PFSK-1 (cell line): ENCODE results near the gene GRIP1.

ENCODE experiments used
- FOXP2 ChIP-seq: optimal IDR thresholded peaks from 2 replicates; pipeline ENCODE3; 2011; ENCODE audit warnings: borderline replicate concordance, control low read depth, inconsistent platforms; ENCODE audit not compliant: insufficient read depth; ENCODE audit errors: extremely low read length, extremely low read depth
- POLR2AphosphoS5 ChIP-seq: IDR thresholded peaks from 2 replicates; pipeline ENCODE4 v1.6.1; 2012; ENCODE audit warnings: low read depth, mild to moderate bottlenecking, control low read depth, low read length, moderate library complexity
- REST ChIP-seq, 2 experiments: IDR thresholded peaks; 2 replicates each; pipeline versions ENCODE4 v1.6.1 to v1.8.0; 2011 to 2012; ENCODE audit warnings: low read depth in 2 of 2, low read length in 2 of 2, control low read depth in 1 of 2, inconsistent platforms in 1 of 2, mild to moderate bottlenecking in 1 of 2, moderate library complexity in 1 of 2; ENCODE audit not compliant: insufficient read depth in 1 of 2
- SIN3A ChIP-seq: IDR thresholded peaks from 2 replicates; pipeline ENCODE4 v1.6.1; 2012; ENCODE audit warnings: mild to moderate bottlenecking, low read length, moderate library complexity, borderline replicate concordance; ENCODE audit not compliant: insufficient read depth
- TAF1 ChIP-seq: IDR thresholded peaks from 2 replicates; pipeline ENCODE4 v1.6.1; 2012; ENCODE audit warnings: low read length, control low read depth, borderline replicate concordance; ENCODE audit not compliant: insufficient read depth

GRIP1 gene

GRCh38 chr12:66692986-66693385 is 14.1 kb upstream of the GRIP1 start:
- no peak for TF ChIP-seq TAF1
- TF ChIP-seq POLR2AphosphoS5: no peak
- no peak for TF ChIP-seq FOXP2
- TF ChIP-seq REST (IDR thresholded peaks at IDR 0.05; ENCODE audit: insufficient read depth in 1 of 2, low read depth in 2 of 2, low read length in 2 of 2): no peak
- TF ChIP-seq SIN3A: no peak

GRCh38 chr12:66692170-66692569 is 13.3 kb upstream of the GRIP1 start:
- TF ChIP-seq REST (IDR thresholded peaks at IDR 0.05; ENCODE audit: insufficient read depth in 1 of 2, low read depth in 2 of 2, low read length in 2 of 2) (no peak), FOXP2 (no peak), TAF1 (no peak), POLR2AphosphoS5 (no peak), SIN3A (no peak)

GRCh38 chr12:66688846-66689439 is 10.1 kb upstream of the GRIP1 start:
- no peak for TF ChIP-seq FOXP2
- no peak for TF ChIP-seq SIN3A
- no peak for TF ChIP-seq REST (IDR thresholded peaks at IDR 0.05; ENCODE audit: insufficient read depth in 1 of 2, low read depth in 2 of 2, low read length in 2 of 2)
- TF ChIP-seq POLR2AphosphoS5: no peak
- TF ChIP-seq TAF1: no peak

- TF ChIP-seq POLR2AphosphoS5 (no peak), TAF1 (no peak), SIN3A (no peak), REST (IDR thresholded peaks at IDR 0.05; ENCODE audit: insufficient read depth in 1 of 2, low read depth in 2 of 2, low read length in 2 of 2) (no peak), FOXP2 (no peak)
Measured at GRCh38 chr12:66684222-66684621, 5.3 kb upstream of the GRIP1 start.

DNA sequence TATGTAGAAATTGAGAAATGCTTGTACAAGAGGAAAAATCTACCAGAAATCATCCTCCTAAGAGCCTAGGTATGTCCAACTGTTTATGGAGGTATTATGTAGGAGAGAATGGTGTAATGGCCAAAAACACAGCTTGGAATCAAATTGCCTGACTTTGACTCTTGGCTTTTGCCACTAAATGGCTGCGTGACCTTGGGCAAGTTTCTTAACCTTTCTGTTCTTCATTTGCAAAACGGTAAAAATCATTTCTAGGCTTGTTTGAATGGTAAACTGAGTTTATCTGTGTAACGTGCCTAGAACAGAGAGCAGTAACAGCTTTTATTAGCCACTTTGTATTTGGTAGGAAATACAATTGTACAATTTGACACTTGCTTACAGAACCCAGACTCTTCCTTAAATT is 4.9 kb upstream of the GRIP1 start:
- TF ChIP-seq SIN3A: no peak
- TF ChIP-seq FOXP2: no peak
- no peak for TF ChIP-seq POLR2AphosphoS5
- no peak for TF ChIP-seq REST (IDR thresholded peaks at IDR 0.05; ENCODE audit: insufficient read depth in 1 of 2, low read depth in 2 of 2, low read length in 2 of 2)
